ENCODE measurements around the gene SRSF1.

Gene SRSF1

DNA sequence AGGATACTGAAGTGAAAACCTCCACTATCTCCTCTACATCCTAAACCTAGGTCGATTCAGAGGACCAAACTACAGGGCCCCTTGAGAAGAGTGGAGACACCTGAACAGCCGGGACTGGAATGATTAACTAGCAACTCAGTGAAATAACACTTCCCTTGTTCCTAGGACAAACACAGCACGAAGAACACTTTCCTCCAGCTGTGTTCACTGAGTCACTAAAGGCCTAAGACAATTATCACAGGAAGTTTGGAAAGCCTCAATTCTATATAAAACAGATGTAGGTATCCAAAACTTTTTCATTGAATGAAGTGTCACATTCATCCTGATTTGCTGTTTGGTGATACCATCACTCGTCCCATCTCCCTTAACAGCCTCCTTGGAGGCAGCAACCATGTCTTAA, 36.3 kb downstream of the SRSF1 start:
- Histone ChIP-seq H3K27ac (ENCODE audit: low read length) (no peak overlapping the region), H3K4me3 (ENCODE audit: low read length) (no peak overlapping the region), H2AFZ (ENCODE audit: low read depth, low read length) (no peak overlapping the region), H3K36me3 (replicated peaks; ENCODE audit: low read depth, low read length) (peaks cover 17% of the 10 kb centered on the region), H4K20me1 (ENCODE audit: insufficient read depth, low read length) (0 out of 2 replicates have a peak, but pooled peaks cover 4% of the 10 kb centered on the region), H3K27me3 (ENCODE audit: low read depth, low read length) (peaks cover 4% of the 10 kb centered on the region; the same call in 1 of the 2 replicates), H3K4me2 (ENCODE audit: low read length) (no peak overlapping the region), H3K4me1 (ENCODE audit: low read length) (no peaks in the 10 kb centered on the region), H3K9ac (ENCODE audit: low read length) (no peak overlapping the region), H3K79me2 (ENCODE audit: low read length) (no peaks in the 10 kb centered on the region), H3K9me3 (ENCODE audit: insufficient read depth, low read length) (no peaks in the 10 kb centered on the region)
- TF ChIP-seq, protein P1, sequence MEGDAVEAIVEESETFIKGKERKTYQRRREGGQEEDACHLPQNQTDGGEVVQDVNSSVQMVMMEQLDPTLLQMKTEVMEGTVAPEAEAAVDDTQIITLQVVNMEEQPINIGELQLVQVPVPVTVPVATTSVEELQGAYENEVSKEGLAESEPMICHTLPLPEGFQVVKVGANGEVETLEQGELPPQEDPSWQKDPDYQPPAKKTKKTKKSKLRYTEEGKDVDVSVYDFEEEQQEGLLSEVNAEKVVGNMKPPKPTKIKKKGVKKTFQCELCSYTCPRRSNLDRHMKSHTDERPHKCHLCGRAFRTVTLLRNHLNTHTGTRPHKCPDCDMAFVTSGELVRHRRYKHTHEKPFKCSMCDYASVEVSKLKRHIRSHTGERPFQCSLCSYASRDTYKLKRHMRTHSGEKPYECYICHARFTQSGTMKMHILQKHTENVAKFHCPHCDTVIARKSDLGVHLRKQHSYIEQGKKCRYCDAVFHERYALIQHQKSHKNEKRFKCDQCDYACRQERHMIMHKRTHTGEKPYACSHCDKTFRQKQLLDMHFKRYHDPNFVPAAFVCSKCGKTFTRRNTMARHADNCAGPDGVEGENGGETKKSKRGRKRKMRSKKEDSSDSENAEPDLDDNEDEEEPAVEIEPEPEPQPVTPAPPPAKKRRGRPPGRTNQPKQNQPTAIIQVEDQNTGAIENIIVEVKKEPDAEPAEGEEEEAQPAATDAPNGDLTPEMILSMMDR (IDR thresholded peaks at IDR 0.05; ENCODE audit: low read depth, low read length), result no peak
- no peak for TF ChIP-seq EZH2phosphoT487 (IDR thresholded peaks at IDR 0.05; ENCODE audit: low read depth)

DNA sequence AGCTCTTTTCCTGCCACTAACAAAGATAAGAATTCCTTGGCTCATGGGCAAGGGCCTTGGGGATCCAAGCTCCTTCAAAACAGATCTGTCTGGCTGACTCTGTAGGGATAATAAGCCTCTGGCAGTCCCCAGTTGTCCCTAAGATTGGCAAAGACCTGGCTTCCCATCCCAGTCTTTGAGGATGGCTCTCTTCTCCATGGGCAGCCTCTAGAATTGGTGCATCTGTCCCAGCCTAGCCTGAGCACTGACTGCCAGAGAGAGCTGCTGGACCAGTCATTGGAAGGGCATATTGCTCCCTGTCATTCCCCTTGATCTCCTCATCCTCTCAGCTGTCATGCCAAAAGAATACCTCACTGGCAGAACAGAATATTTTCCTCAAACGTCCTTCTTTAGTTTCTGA, 38.6 kb downstream of the SRSF1 start:
- H3K4me1 ChIP-seq (ENCODE audit: low read length), result no peaks in the 10 kb centered on the region
- H3K9ac ChIP-seq (ENCODE audit: low read length), result no peak overlapping the region
- TF ChIP-seq, protein P1 (IDR thresholded peaks at IDR 0.05; ENCODE audit: low read depth, low read length), result no peak
- TF ChIP-seq EZH2phosphoT487 (IDR thresholded peaks at IDR 0.05; ENCODE audit: low read depth), result no peak

DNA sequence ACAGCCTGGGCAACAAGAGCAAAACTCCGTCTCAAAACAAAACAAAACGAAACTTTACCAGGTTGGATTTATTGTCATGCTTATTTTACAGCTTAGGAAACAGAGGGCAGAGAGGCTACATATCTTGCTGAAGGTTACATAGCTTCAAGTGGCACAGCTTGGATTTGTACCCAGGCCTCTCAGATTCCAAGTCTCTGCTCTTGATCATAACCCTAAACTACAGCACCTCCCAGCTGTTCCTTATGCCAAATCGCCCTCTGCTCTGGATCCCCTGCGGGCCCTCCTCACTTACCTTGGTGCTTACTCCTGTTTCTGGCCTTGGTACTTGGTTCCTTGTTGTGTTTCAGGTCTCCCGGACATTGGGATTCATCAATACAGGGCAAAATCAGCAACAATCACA, 40.2 kb downstream of the SRSF1 start:
- Histone ChIP-seq H3K36me3 (replicated peaks; ENCODE audit: low read depth, low read length) (peaks cover 5% of the 10 kb centered on the region), H3K9me3 (ENCODE audit: insufficient read depth, low read length) (no peaks in the 10 kb centered on the region), H3K27me3 (ENCODE audit: low read depth, low read length) (peaks cover 16% of the 10 kb centered on the region), H3K79me2 (ENCODE audit: low read length) (no peaks in the 10 kb centered on the region), H4K20me1 (ENCODE audit: insufficient read depth, low read length) (no peaks in the 10 kb centered on the region), H3K4me1 (ENCODE audit: low read length) (no peaks in the 10 kb centered on the region), H3K4me2 (ENCODE audit: low read length) (no peak overlapping the region), H3K4me3 (ENCODE audit: low read length) (no peak overlapping the region), H3K9ac (ENCODE audit: low read length) (no peak overlapping the region), H3K27ac (ENCODE audit: low read length) (no peak overlapping the region), H2AFZ (ENCODE audit: low read depth, low read length) (no peak overlapping the region)
- TF ChIP-seq, protein P1 (IDR thresholded peaks at IDR 0.05; ENCODE audit: low read depth, low read length), result peak; percentile 9; the same call in 1 of the 2 replicates
- TF ChIP-seq EZH2phosphoT487 (IDR thresholded peaks at IDR 0.05; ENCODE audit: low read depth), result no peak

More for the DNA sequence above, 38.6 kb downstream of the SRSF1 start:
- H3K9me3 ChIP-seq (ENCODE audit: insufficient read depth, low read length), result no peaks in the 10 kb centered on the region
- no peak overlapping the region for H3K4me2 ChIP-seq (ENCODE audit: low read length)
- no peak overlapping the region for H2AFZ ChIP-seq (ENCODE audit: low read depth, low read length)
- H3K79me2 ChIP-seq (ENCODE audit: low read length), result no peaks in the 10 kb centered on the region
- H3K36me3 ChIP-seq (replicated peaks; ENCODE audit: low read depth, low read length), result peaks cover 5% of the 10 kb centered on the region
- no peak overlapping the region for H3K27ac ChIP-seq (ENCODE audit: low read length)
- no peak overlapping the region for H3K4me3 ChIP-seq (ENCODE audit: low read length)
- peaks cover 4% of the 10 kb centered on the region; the same call in 1 of the 2 replicates for H3K27me3 ChIP-seq (ENCODE audit: low read depth, low read length)
- no peaks in the 10 kb centered on the region for H4K20me1 ChIP-seq (ENCODE audit: insufficient read depth, low read length)

DNA sequence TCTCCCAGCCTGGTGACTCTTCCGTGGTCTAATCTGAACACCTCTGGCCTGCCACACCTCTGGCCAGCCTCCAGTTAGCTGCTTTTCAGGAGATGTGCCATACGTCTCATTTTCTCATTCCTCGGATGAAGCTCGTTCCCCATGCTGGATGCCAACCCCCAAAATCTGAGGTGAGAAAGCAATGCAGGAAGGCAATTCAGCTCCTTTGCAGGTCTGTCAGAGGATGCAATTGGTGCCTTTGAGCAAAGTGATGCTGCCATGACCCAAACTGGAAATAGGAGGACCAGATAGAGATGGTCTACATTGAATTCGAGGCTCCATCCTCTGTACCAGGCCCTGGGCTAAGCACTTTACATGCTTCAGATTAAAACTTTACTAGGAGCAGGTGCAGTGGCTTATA, 40.8 kb downstream of the SRSF1 start:
- no peaks in the 10 kb centered on the region for H3K4me1 ChIP-seq (ENCODE audit: low read length)
- TF ChIP-seq EZH2phosphoT487 (IDR thresholded peaks at IDR 0.05; ENCODE audit: low read depth), result no peak
- TF ChIP-seq, protein P1 (IDR thresholded peaks at IDR 0.05; ENCODE audit: low read depth, low read length), result no peak

More for the DNA sequence above, 40.8 kb downstream of the SRSF1 start:
- Histone ChIP-seq H2AFZ (ENCODE audit: low read depth, low read length) (no peak overlapping the region), H4K20me1 (ENCODE audit: insufficient read depth, low read length) (no peaks in the 10 kb centered on the region), H3K27ac (ENCODE audit: low read length) (no peak overlapping the region), H3K36me3 (replicated peaks; ENCODE audit: low read depth, low read length) (no peaks in the 10 kb centered on the region), H3K79me2 (ENCODE audit: low read length) (no peaks in the 10 kb centered on the region), H3K4me2 (ENCODE audit: low read length) (no peak overlapping the region), H3K9ac (ENCODE audit: low read length) (no peak overlapping the region), H3K27me3 (ENCODE audit: low read depth, low read length) (peaks cover 16% of the 10 kb centered on the region), H3K9me3 (ENCODE audit: insufficient read depth, low read length) (no peaks in the 10 kb centered on the region), H3K4me3 (ENCODE audit: low read length) (no peak overlapping the region)
